Naive thymus-derived CD8-positive, alpha-beta T cell (primary cell): ENCODE data around the gene PXT1. TPM values are rescaled to one million over a fixed set of nuclear protein-coding genes. Genes with fewer than 3 reads are reported as not detected.
A peak's percentile ranks its signal among the peaks of the same experiment; 100 is the strongest.
"Not testable (repeated sequence)": the region's sequence is repeated elsewhere in the genome, so short reads cannot be mapped to it uniquely, and the experiment has no call there.

Experiments
- ATAC-seq, 2 donors: fragments of 150-1000 bp; cut with Tn5 transposase in 1 of 2; sonication (Bioruptor Pico), chemical (Tn5 transposase) in 1 of 2; 1 replicate in 1 of 2; 2 replicates in 1 of 2; pipeline ENCODE4 v1.10.0; 2021; ENCODE audit warnings: mild to moderate bottlenecking in 2 of 2, moderate library complexity in 2 of 2
- POLR2A ChIA-PET: fragments of 350-600 bp; sonication (Branson Sonifier 250); formaldehyde crosslinking; loops from one replicate; lab custom pipeline; 2021; ENCODE audit warnings: antibody characterized with exemption; lab: Charles Lee
- DNase-seq, 10 donors: peaks; one replicate each; pipeline versions ENCODE4 v3.0.0 to v3.0.0-alpha.2; 2020 to 2022
- H3K27ac Mint-ChIP-seq, 10 donors: one replicate each; pipeline ENCODE4 v1.8.0; 2020 to 2022; ENCODE audit warnings: mild to moderate bottlenecking in 10 of 10, mixed read lengths in 10 of 10, moderate library complexity in 4 of 10, inconsistent platforms in 1 of 10
- H3K27me3 Mint-ChIP-seq, 5 donors: one replicate each; pipeline ENCODE4 v1.8.0; 2021 to 2022; ENCODE audit warnings: mixed read lengths in 5 of 5
- H3K36me3 Mint-ChIP-seq, 3 donors: one replicate each; pipeline ENCODE4 v1.8.0; 2020 to 2022; ENCODE audit warnings: mixed read lengths in 3 of 3, mild to moderate bottlenecking in 2 of 3, inconsistent platforms in 1 of 3
- H3K4me1 Mint-ChIP-seq, 4 donors: one replicate each; pipeline ENCODE4 v1.8.0; 2021 to 2022; ENCODE audit warnings: mixed read lengths in 4 of 4
- H3K4me3 Mint-ChIP-seq, 10 donors: one replicate each; pipeline ENCODE4 v1.8.0; 2020 to 2022; ENCODE audit warnings: mild to moderate bottlenecking in 10 of 10, mixed read lengths in 10 of 10, moderate library complexity in 6 of 10, inconsistent platforms in 1 of 10
- H3K9me3 Mint-ChIP-seq, 9 donors: one replicate each; pipeline ENCODE4 v1.8.0; 2020 to 2022; ENCODE audit warnings: mixed read lengths in 9 of 9, mild to moderate bottlenecking in 3 of 9, inconsistent platforms in 1 of 9, moderate library complexity in 1 of 9
- polyA plus RNA-seq, 3 donors: library from polyadenylated mRNA; unstranded; fragments of 300-500 nt; fragmentation: Illumina TruSeq; gene quantifications; one replicate each; pipeline ENCODE4 v1.2.3, GENCODE V29; 2021
- total RNA-seq, 8 experiments: library from RNA in 2 of 8; stranded (reverse) in 2 of 8; gene quantifications; one replicate each; pipeline ENCODE4 v1.2.3 and lab custom pipeline; 2021 to 2026

The PXT1 gene
- total and polyA plus RNA-seq, 5 experiments from 2014 or later, result 0.16 to 0.41 TPM; not detected in 3

- POLR2A ChIA-PET, result no interaction called here
- H3K4me3 Mint-ChIP-seq, result no peak overlapping the region
- no peaks in the 10 kb centered on the region for H3K36me3 Mint-ChIP-seq
- no peak overlapping the region for H3K27ac Mint-ChIP-seq
- peaks cover 9 to 18% (median 15%) of the 10 kb centered on the region in 4 donors for H3K4me1 Mint-ChIP-seq
- no peaks in the 10 kb centered on the region for H3K9me3 Mint-ChIP-seq
- no peaks in the 10 kb centered on the region for H3K27me3 Mint-ChIP-seq
- ATAC-seq (no peak), DNase-seq (no peak)
These were observed 23.3 kb downstream of the PXT1 start for GRCh38 chr6:36419310-36419709.

GRCh38 chr6:36418558-36418957, 24.1 kb downstream of the PXT1 start:
- Mint-ChIP-seq H3K27me3 (no peaks in the 10 kb centered on the region), H3K4me3 (no peak overlapping the region), H3K27ac (no peak overlapping the region), H3K9me3 (no peaks in the 10 kb centered on the region), H3K4me1 (peaks cover 5 to 13% (median 10%) of the 10 kb centered on the region in 4 donors), H3K36me3 (no peaks in the 10 kb centered on the region)
- DNase-seq (no peak), ATAC-seq (no peak)
- POLR2A ChIA-PET, result interaction anchor here (0.6 to 1.1 kb wide), 2 partner anchors 126 to 179 kb away, joined by 3 read pairs; no protein-coding TSS in a partner anchor

GRCh38 chr6:36414481-36414880, 28.2 kb downstream of the PXT1 start:
- DNase-seq (no peak), ATAC-seq (no peak)
- Mint-ChIP-seq H3K27me3 (peaks cover 0 to 2% (median 0%) of the 10 kb centered on the region in 5 donors), H3K27ac (no peak overlapping the region), H3K36me3 (peaks cover 0 to 5% (median 4%) of the 10 kb centered on the region in 3 donors), H3K9me3 (peaks cover 0 to 10% (median 4%) of the 10 kb centered on the region in 9 donors), H3K4me3 (no peak overlapping the region), H3K4me1 (peaks cover 0 to 5% (median 0%) of the 10 kb centered on the region in 4 donors)
- POLR2A ChIA-PET, result no interaction called here

GRCh38 chr6:36413489-36414480, 28.9 kb downstream of the PXT1 start:
- Mint-ChIP-seq H3K36me3 (peaks cover 0 to 5% (median 4%) of the 10 kb centered on the region in 3 donors), H3K4me3 (no peak overlapping the region), H3K27me3 (peaks cover 0 to 4% (median 0%) of the 10 kb centered on the region in 5 donors), H3K4me1 (peaks cover 0 to 5% (median 0%) of the 10 kb centered on the region in 4 donors), H3K9me3 (peaks cover 0 to 10% (median 4%) of the 10 kb centered on the region in 9 donors), H3K27ac (no peak overlapping the region)
- ATAC-seq, result no peak
- no peak for DNase-seq
- POLR2A ChIA-PET, result no interaction called here

- H3K27ac Mint-ChIP-seq, H3K27me3 Mint-ChIP-seq: not testable (repeated sequence)
These were observed 32.9 kb downstream of the PXT1 start for GRCh38 chr6:36409718-36410117.

GRCh38 chr6:36404164-36404563, 38.5 kb downstream of the PXT1 start:
- Mint-ChIP-seq H3K36me3 (no peaks in the 10 kb centered on the region), H3K27me3 (peaks cover 3 to 21% (median 14%) of the 10 kb centered on the region in 5 donors), H3K4me1 (no peaks in the 10 kb centered on the region), H3K4me3 (no peak overlapping the region), H3K27ac (peak overlapping the region in 1 of 10 donors; percentile 14), H3K9me3 (peaks cover 0 to 1% (median 0%) of the 10 kb centered on the region in 9 donors)
- DNase-seq, result no peak
- POLR2A ChIA-PET, result no interaction called here
- no peak for ATAC-seq

More at GRCh38 chr6:36409718-36410117, 32.9 kb downstream of the PXT1 start:
- H3K4me3 Mint-ChIP-seq, POLR2A ChIA-PET, H3K9me3 Mint-ChIP-seq, H3K36me3 Mint-ChIP-seq, H3K4me1 Mint-ChIP-seq, DNase-seq, ATAC-seq: not testable (repeated sequence)

- DNase-seq (no peak), ATAC-seq (no peak)
- Mint-ChIP-seq H3K9me3 (peaks cover 0 to 1% (median 0%) of the 10 kb centered on the region in 9 donors), H3K27me3 (peaks cover 3 to 14% (median 13%) of the 10 kb centered on the region in 5 donors), H3K4me3 (no peak overlapping the region), H3K36me3 (no peaks in the 10 kb centered on the region), H3K27ac (peak overlapping the region in 1 of 10 donors; percentile 3), H3K4me1 (no peaks in the 10 kb centered on the region)
- POLR2A ChIA-PET, result no interaction called here
These were observed 40.2 kb downstream of the PXT1 start for GRCh38 chr6:36402481-36402880.

GRCh38 chr6:36399970-36400369, 42.7 kb downstream of the PXT1 start:
- H3K9me3 Mint-ChIP-seq, result peaks cover 0 to 1% (median 0%) of the 10 kb centered on the region in 9 donors
- H3K36me3 Mint-ChIP-seq, result no peaks in the 10 kb centered on the region
- H3K4me1 Mint-ChIP-seq, result no peaks in the 10 kb centered on the region
- peaks cover 3 to 14% (median 13%) of the 10 kb centered on the region in 5 donors for H3K27me3 Mint-ChIP-seq
- POLR2A ChIA-PET, result no interaction called here
- ATAC-seq, result no peak
- H3K4me3 Mint-ChIP-seq, result no peak overlapping the region
- no peak overlapping the region for H3K27ac Mint-ChIP-seq
- DNase-seq, result no peak

- no peak for ATAC-seq
- H3K27me3 Mint-ChIP-seq, result peaks cover 3 to 20% (median 18%) of the 10 kb centered on the region in 5 donors
- H3K9me3 Mint-ChIP-seq, result no peaks in the 10 kb centered on the region
These were observed 50.0 kb downstream of the PXT1 start for GRCh38 chr6:36392621-36393020.

GRCh38 chr6:36389353-36389752, 53.3 kb downstream of the PXT1 start:
- H3K36me3 Mint-ChIP-seq, result no peaks in the 10 kb centered on the region
- DNase-seq, result no peak
- peaks cover 12 to 24% (median 21%) of the 10 kb centered on the region in 4 donors for H3K4me1 Mint-ChIP-seq
- no peaks in the 10 kb centered on the region for H3K9me3 Mint-ChIP-seq
- H3K27ac Mint-ChIP-seq, result no peak overlapping the region
- POLR2A ChIA-PET, result no interaction called here
- peak overlapping the region in 2 of 10 donors; percentile 7 to 26 for H3K4me3 Mint-ChIP-seq
- peaks cover 7 to 37% (median 19%) of the 10 kb centered on the region in 5 donors for H3K27me3 Mint-ChIP-seq
- no peak for ATAC-seq

More at GRCh38 chr6:36392621-36393020, 50.0 kb downstream of the PXT1 start:
- no peak overlapping the region for H3K4me3 Mint-ChIP-seq
- H3K4me1 Mint-ChIP-seq, result peaks cover 3 to 7% (median 6%) of the 10 kb centered on the region in 4 donors
- POLR2A ChIA-PET, result no interaction called here
- H3K36me3 Mint-ChIP-seq, result no peaks in the 10 kb centered on the region
- no peak overlapping the region for H3K27ac Mint-ChIP-seq
- no peak for DNase-seq

- peaks cover 12 to 24% (median 21%) of the 10 kb centered on the region in 4 donors for H3K4me1 Mint-ChIP-seq
- H3K36me3 Mint-ChIP-seq, result no peaks in the 10 kb centered on the region
- POLR2A ChIA-PET, result no interaction called here
- H3K27me3 Mint-ChIP-seq, result peaks cover 7 to 34% (median 19%) of the 10 kb centered on the region in 5 donors
- H3K9me3 Mint-ChIP-seq, result no peaks in the 10 kb centered on the region
- H3K27ac Mint-ChIP-seq, result peak within 1 kb of the TSS; percentile 18 to 88 (median 72)
- H3K4me3 Mint-ChIP-seq, result peak within 1 kb of the TSS; percentile 82 to 100 (median 92)
- DNase-seq (peak in 8 of 10 donors; percentile 6 to 66 (median 21)), ATAC-seq (peak; percentile 69 to 71)
These were observed 55.0 kb downstream of the PXT1 start, which contains the start of gene ETV7 for GRCh38 chr6:36387440-36388303. Gene ETV7 (minus strand): TSS chr6:36387669. CDS start chr6:36387541, 128 bp downstream.
